Stimulated activated CD4-positive, alpha-beta T cell treated with anti-CD3 and anti-CD28 coated beads, TNF-alpha, amount 100 ng/mL, for 1 hour (primary cell): ENCODE data around the gene ARHGEF12.

Experiments
- DNase-seq, 3 donors: peaks; one replicate each; pipeline ENCODE4 v3.0.0-alpha.2; 2020; ENCODE audit warnings: low read depth in 3 of 3, low spot score in 1 of 3

The ARHGEF12 gene

DNA sequence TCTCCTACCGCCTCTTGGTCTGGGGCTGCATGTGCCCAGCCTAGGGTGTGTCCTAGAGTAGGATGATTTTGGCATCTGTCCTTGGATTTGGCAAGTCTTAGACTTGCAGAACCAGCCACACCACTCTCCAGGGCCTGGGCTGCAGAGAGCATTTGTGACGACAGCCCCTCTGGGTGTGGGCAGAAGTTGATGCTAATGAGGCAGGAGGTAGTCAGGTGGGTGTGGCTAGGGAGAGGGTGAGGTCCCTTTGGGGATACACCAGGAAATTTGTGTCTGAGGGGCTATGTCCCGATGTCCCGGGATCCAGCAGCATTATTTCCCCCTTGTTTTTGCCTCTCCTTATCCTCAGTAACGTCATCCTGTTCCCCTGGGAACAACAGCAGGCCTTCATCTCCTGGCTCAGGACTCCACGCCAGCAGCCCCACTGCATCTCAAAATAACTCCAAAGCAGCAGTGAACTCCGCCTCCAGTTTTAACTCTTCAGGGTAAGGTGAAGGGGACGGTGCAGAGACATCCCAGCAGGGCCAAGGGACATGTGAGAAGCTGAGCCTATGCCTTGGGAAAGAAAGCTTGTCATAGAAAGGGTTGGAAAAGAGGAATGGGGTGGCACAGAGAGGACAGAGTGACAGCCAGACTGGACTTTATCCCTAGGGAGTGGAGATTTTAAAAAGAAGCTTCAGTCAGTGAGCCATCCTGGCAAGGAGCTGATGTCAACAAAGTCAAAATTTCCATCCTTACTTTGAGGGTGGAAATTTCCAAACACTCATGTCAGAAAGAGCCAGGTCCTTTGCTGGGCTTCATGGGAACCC, 19.1 kb upstream of the ARHGEF12 start:
- no peak for DNase-seq

DNA sequence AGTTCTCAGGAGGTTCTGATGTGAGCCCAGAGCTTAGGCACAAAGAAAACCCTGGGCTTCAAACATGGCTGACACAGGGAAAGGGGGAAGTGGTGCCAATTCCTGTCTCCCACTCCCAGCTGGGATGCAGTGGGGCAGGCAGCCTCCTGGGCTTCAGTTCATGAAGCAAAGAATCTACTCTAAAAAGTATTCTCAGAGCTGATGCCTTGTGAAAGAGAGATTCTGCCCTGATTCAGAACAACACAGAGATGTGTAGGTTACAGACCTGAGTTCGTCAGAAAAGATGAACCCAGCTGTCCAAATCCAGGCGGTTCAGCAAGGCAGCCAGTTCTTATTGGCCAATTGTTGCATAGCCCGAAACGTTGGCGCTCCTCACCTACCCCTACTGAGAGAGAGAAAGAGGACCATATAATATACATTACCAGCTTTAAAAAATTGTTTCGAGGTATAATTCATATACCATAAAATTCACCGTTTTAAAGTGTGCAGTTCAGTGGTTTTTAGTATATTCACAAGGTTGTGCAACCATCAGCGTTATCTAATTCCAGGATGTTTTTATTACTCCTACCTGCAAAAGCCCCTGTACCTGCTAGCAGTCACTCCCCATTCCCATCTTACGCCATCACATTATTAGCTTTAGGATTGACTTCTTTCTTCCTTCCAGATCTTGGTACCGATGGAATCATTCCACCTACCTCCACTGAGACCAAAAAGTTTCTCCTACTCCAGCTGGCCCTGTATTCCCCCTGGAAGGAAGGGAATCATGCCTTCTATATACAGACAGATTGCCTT, 18.3 kb upstream of the ARHGEF12 start:
- DNase-seq, result no peak

DNA sequence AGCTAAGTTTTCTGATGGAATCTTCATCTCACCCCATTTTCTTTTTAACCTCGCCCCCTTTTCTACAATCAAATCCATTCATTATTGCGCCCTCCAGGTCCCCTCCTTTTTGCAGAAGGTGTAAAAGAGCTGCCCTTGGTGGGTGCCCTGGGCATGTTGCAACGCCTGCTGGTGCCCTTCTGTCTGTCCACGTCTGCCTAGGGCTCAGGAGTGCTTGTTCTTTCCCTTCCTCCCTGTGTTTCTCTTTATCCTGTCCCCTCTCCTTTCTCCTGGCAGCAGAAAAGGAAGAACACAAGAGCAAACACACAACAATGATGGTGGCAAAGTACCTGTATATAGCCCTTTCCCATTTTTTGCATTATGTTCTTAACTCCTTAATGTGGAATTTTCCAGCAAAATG, 17.3 kb upstream of the ARHGEF12 start:
- no peak for DNase-seq

- no peak for DNase-seq
These were observed 11.0 kb upstream of the ARHGEF12 start, which contains the start of gene TLCD5 for GRCh38 chr11:120324932-120325810. TLCD5 (plus strand) TSS chr11:120325299; CDS start chr11:120327442, 2,143 bp downstream.

- no peak for DNase-seq
These were observed 10.0 kb upstream of the ARHGEF12 start for GRCh38 chr11:120326228-120326627.

DNA sequence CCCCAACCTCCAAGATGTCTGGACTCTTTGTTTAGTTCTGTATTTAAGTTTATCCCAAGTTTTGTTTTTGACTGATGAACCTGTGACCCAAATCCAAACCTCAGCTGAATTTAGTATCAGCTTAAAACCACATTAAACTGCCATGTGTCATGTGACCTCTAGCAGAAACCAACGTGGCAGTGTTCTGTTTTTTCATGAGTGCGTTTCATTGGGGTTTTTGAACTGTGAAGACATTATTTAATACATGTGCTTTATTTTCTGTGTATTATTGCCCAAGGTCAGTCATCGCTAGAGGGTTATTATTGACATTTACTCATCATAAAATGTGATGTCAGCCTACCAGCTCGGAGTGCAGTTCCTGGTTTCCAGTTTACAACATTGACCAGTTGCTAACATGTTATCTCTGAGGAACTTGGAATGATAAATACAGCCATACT, 9.3 kb upstream of the ARHGEF12 start:
- DNase-seq, result no peak

GRCh38 chr11:120327311-120327710, 8.9 kb upstream of the ARHGEF12 start:
- no peak for DNase-seq

GRCh38 chr11:120329556-120329955, 6.7 kb upstream of the ARHGEF12 start:
- DNase-seq, result no peak

DNA sequence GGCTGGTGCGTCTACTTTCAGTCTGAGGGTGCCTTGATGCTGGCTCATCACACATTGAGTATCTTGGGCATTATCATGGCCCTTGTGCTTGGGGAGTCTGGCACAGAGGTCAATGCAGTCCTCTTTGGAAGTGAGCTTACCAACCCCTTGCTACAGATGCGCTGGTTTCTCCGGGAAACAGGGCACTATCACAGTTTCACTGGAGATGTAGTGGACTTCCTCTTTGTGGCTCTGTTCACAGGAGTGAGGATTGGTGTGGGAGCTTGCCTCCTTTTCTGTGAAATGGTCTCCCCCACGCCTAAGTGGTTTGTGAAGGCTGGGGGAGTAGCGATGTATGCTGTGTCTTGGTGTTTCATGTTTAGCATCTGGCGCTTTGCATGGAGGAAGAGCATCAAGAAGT, 6.2 kb upstream of the ARHGEF12 start:
- DNase-seq, result no peak

DNA sequence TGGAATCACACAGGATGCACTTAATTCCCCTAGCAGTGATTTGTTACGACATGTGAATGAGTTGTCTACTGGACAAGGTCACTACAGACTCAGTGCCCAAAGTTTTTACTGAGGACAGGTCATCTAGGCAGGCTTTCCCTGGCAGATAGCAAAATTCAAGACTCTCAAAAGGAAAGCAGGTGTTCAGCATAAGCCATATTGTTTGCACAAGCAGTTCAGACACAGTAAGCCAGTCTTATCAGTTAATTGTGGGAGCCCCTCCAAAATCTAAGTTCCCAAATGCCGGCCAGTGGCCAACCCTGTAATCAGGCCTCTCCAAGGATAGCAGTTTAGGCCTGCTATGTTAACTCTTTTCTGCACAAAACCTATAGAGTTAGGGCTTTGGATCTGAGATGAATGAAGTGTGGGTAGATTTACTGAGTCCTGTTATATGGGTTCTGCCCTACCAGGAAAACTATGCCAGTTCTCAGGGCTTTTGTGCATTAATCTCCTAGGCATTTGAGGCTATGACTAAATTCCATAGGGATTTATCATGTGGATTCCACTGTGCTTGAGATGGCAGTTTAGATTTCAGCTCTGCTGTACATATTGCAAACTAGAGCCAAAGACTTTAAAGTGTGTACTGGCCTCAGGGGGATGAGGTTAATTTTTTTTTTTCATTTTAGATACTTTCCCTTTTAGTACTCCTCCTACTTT, 4.8 kb upstream of the ARHGEF12 start:
- no peak for DNase-seq

- DNase-seq, result no peak
These were observed 3.1 kb upstream of the ARHGEF12 start for GRCh38 chr11:120332822-120333716.

GRCh38 chr11:120333801-120334200, 2.4 kb upstream of the ARHGEF12 start:
- DNase-seq, result no peak

DNA sequence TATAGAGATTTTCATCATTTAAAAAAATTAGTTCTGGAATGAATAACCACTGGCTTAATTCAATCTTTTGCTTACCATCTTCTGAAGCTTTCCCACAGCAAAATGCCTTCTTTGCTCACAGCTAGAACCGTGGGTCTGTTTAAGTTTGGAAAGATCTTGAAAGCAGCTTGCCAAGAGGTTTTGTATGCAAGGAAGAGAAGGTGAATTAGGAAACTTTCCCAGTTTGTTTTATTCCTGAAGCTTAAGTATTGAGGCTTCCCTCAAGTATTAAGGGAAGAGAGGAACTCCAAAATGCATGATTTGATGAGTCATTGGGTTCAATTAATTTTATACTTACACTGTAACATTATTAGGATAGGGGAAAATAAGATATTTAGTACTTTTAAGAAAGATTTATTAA, 1.9 kb upstream of the ARHGEF12 start:
- no peak for DNase-seq

DNA sequence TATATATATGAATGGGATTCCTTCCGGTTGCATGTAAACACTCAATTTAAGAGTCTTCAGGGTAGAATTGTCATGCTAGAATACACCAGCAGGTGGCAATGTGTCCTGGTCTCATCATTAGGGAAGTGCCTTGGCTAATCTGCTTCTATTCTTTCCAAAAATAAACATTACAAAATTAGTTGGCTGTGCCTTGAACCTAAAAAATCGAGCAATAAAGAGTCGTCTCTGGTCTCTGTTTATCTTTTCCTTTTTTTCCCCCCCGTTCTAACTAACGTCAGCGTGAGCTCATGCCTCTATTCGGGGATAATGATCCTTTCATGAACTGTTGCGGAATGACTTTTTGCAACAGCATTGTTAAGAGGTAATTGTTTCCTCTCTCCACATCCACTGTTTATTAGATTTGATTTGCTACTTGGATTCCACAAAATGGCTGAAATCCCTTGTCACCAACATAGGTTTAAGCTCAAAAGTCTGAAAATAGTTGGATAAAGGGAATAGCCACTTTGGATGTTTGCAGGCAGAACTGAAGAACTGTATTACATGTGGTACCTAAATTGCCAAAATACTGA, 1.2 kb upstream of the ARHGEF12 start:
- peak in 2 of 3 donors; percentile 21 to 32 for DNase-seq

DNA sequence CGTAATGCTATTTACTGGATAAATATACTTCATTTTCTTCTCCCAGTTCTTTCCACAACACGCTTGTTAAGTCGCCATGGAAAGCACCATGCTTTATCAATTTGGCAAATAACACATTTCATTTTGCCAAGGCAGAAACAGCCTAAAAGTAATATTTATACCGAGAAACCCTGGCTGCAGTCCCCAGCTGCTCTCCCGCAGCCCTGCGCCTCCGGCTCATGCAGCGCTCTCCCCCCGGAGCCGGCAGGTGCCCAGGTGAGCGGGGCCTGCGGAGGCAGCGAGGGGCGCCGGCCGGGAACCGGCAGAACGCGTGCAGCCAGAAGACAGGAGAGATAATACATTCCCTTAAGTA, 681 bp upstream of the ARHGEF12 start:
- no peak for DNase-seq

GRCh38 chr11:120336641-120337354, 585 bp downstream of the ARHGEF12 start:
- DNase-seq, result no peak

GRCh38 chr11:120337355-120338106, 1.3 kb downstream of the ARHGEF12 start:
- no peak for DNase-seq
